ENCODE results near the gene ZFYVE16.
"Not testable (repeated sequence)": the region's sequence is repeated elsewhere in the genome, so short reads cannot be mapped to it uniquely, and the experiment has no call there.

The ZFYVE16 gene

GRCh38 chr5:80407735-80408483, at the start of gene ZFYVE16:
Gene ZFYVE16, plus strand, starts transcription at chr5:80408064. Its CDS starts 26,084 bp downstream, at chr5:80434148.
- peak; percentile 96 for DNase-seq

GRCh38 chr5:80360914-80361444, 46.9 kb upstream of the ZFYVE16 start:
- no peak for DNase-seq

- no peak for DNase-seq
Observed at GRCh38 chr5:80364892-80365291, 43.0 kb upstream of the ZFYVE16 start.

GRCh38 chr5:80368661-80369480, 39.0 kb upstream of the ZFYVE16 start:
- no peak for DNase-seq

- no peak for DNase-seq
Observed at GRCh38 chr5:80369521-80369920, 38.3 kb upstream of the ZFYVE16 start.

- DNase-seq: no peak
Observed at GRCh38 chr5:80370390-80370789, 37.5 kb upstream of the ZFYVE16 start.

GRCh38 chr5:80372780-80373179, 35.1 kb upstream of the ZFYVE16 start:
- DNase-seq: no peak

- no peak for DNase-seq
Observed at GRCh38 chr5:80374188-80374587, 33.7 kb upstream of the ZFYVE16 start.

GRCh38 chr5:80376557-80376956, 31.3 kb upstream of the ZFYVE16 start:
- DNase-seq: no peak

GRCh38 chr5:80382488-80382887, 25.4 kb upstream of the ZFYVE16 start:
- DNase-seq: no peak

GRCh38 chr5:80387063-80387768, 20.6 kb upstream of the ZFYVE16 start:
- no peak for DNase-seq

GRCh38 chr5:80389580-80389979, 18.3 kb upstream of the ZFYVE16 start:
- no peak for DNase-seq

GRCh38 chr5:80390413-80390812, 17.5 kb upstream of the ZFYVE16 start:
- DNase-seq: not testable (repeated sequence)

- DNase-seq: not testable (repeated sequence)
Observed at GRCh38 chr5:80391267-80391666, 16.6 kb upstream of the ZFYVE16 start.

GRCh38 chr5:80399526-80400239, 8.2 kb upstream of the ZFYVE16 start:
- no peak for DNase-seq

GRCh38 chr5:80400368-80400767, 7.5 kb upstream of the ZFYVE16 start:
- not testable (repeated sequence) for DNase-seq

- DNase-seq: no peak
Observed at GRCh38 chr5:80403782-80404181, 4.1 kb upstream of the ZFYVE16 start.

- no peak for DNase-seq
Observed at GRCh38 chr5:80406980-80407734, 707 bp upstream of the ZFYVE16 start.

- DNase-seq: peak; percentile 32
Observed at GRCh38 chr5:80408484-80409366, 861 bp downstream of the ZFYVE16 start.

- DNase-seq: no peak
Observed at GRCh38 chr5:80409367-80409966, 1.6 kb downstream of the ZFYVE16 start.
